T-helper 2 cell treated with Interferon-gamma antibody and Interleukin-4, amounts not matched to agents 5 μg/mL and 100 μg/mL, for 36 hours (primary cell): ENCODE data around the gene SP5.
"Not testable (repeated sequence)": the region's sequence is repeated elsewhere in the genome, so short reads cannot be mapped to it uniquely, and the experiment has no call there.

Experiments
- DNase-seq: peaks from one replicate; pipeline ENCODE4 v3.0.0; 2021; ENCODE audit warnings: low spot score
- H3K27ac Mint-ChIP-seq: one replicate; pipeline ENCODE4 v1.8.0; 2021; ENCODE audit warnings: mild to moderate bottlenecking, mixed read lengths
- H3K27me3 Mint-ChIP-seq: one replicate; pipeline ENCODE4 v1.8.0; 2021; ENCODE audit warnings: low read depth, mixed read lengths
- H3K36me3 Mint-ChIP-seq: one replicate; pipeline ENCODE4 v1.8.0; 2021; ENCODE audit warnings: low read depth, mixed read lengths
- H3K4me1 Mint-ChIP-seq: one replicate; pipeline ENCODE4 v1.8.0; 2021; ENCODE audit warnings: low read depth, mixed read lengths
- H3K4me3 Mint-ChIP-seq: one replicate; pipeline ENCODE4 v1.8.0; 2022; ENCODE audit warnings: mild to moderate bottlenecking, moderate library complexity, mixed read lengths
- H3K9me3 Mint-ChIP-seq: one replicate; pipeline ENCODE4 v1.8.0; 2021; ENCODE audit warnings: mixed read lengths

SP5 gene

DNA sequence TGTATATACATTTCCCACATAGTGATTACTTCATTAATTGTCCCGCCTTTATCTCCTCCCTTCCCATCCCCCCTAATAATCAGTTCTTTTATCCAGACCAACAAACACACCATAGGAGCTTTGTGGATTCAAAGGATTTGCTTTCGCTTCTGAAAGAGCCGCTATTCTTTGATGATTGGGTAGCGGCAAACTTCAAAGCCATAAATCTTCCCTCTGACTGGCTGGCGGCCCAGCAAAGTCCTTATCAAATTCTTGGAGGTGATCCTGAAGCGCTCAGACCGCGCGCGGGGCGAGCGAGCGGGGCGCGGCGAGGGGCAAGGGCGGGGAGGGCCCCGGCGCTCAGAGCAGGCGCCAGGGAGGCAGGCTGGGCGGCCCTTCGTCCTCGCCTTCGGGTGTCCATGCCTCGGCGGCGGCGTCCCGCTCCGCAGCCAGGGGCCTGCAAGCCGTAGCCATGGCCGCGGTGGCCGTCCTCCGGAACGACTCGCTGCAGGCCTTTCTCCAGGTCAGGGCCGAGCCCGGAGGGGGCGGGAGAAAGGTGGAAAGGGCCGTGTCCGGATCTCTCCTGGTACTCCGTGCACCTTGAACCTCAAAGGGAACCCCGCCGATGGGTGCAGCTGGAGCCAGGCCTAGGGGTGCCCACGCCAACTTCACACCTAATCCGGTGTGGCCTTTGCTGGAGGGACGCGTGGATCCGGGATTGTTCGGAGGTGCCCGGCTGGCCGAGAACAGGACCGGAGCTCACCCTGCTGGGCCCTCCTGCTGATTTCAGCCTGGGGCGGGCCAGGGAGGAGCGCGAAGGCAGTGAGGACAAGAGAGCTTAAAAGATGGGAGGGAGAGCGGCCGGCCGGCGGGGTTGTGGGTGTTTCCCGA, at the start of gene SP5:
Gene SP5 (plus strand): TSS at position 276 of the 870 bp plus-strand sequence. CDS start 176 bp downstream, at position 452.
- Mint-ChIP-seq H3K36me3 (no peaks in the 10 kb centered on the region), H3K9me3 (no peaks in the 10 kb centered on the region), H3K4me3 (peak within 1 kb of the TSS; percentile 82), H3K27ac (peak within 1 kb of the TSS; percentile 2), H3K4me1 (peaks cover 18% of the 10 kb centered on the region), H3K27me3 (peaks cover 73% of the 10 kb centered on the region)
- peak; percentile 19 for DNase-seq

GRCh38 chr2:170665743-170666142, 49.4 kb upstream of the SP5 start:
- H3K4me3 Mint-ChIP-seq: no peak overlapping the region
- H3K36me3 Mint-ChIP-seq: no peaks in the 10 kb centered on the region
- no peak for DNase-seq
- H3K27me3 Mint-ChIP-seq: no peaks in the 10 kb centered on the region
- no peaks in the 10 kb centered on the region for H3K9me3 Mint-ChIP-seq
- H3K4me1 Mint-ChIP-seq: no peaks in the 10 kb centered on the region
- no peak overlapping the region for H3K27ac Mint-ChIP-seq

DNA sequence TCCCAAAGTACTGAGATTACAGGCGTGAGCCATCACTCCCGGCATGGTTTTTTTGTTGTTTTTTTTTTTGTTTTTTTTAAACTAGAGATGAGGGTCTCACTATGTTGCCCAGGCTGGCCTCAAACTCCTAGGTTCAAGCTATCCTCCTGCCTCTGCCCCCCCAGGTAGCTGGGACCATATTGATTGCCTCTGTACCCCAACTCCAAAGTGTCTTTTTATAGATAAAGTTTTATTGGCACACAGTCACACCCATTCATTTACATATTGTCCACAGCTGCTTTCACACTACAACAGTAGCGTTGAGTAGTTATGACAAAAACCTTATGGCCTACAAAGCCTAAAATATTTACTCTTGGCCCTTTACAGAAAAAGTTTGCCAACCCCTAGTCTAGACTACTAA, 45.2 kb upstream of the SP5 start:
- no peak for DNase-seq
- Mint-ChIP-seq H3K27me3 (peaks cover 4% of the 10 kb centered on the region), H3K36me3 (no peaks in the 10 kb centered on the region), H3K9me3 (no peaks in the 10 kb centered on the region), H3K27ac (no peak overlapping the region), H3K4me3 (no peak overlapping the region), H3K4me1 (no peaks in the 10 kb centered on the region)

GRCh38 chr2:170670651-170671050, 44.5 kb upstream of the SP5 start:
- Mint-ChIP-seq H3K9me3 (no peaks in the 10 kb centered on the region), H3K27ac (no peak overlapping the region), H3K27me3 (peaks cover 4% of the 10 kb centered on the region), H3K4me1 (no peaks in the 10 kb centered on the region), H3K4me3 (no peak overlapping the region), H3K36me3 (no peaks in the 10 kb centered on the region)
- no peak for DNase-seq

DNA sequence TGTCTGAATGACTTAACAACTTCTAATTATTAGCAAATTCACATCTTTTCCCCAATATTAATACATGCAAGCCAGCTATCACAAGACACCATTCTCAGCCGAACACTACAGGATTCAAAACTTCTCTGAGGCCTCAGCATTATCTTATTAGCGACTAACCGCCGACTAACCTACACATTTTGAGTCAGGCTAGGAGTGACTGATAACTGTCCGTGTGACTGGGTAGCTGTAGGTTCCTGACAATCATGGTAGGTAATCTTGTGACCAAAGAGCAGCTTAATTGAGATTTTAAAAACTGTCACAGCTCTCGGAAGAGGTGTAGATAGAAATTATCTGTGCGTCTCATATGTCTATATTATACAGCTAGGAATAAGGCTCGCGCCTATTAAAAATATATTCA, 44.1 kb upstream of the SP5 start:
- Mint-ChIP-seq H3K27ac (no peak overlapping the region), H3K4me1 (no peaks in the 10 kb centered on the region)

DNA sequence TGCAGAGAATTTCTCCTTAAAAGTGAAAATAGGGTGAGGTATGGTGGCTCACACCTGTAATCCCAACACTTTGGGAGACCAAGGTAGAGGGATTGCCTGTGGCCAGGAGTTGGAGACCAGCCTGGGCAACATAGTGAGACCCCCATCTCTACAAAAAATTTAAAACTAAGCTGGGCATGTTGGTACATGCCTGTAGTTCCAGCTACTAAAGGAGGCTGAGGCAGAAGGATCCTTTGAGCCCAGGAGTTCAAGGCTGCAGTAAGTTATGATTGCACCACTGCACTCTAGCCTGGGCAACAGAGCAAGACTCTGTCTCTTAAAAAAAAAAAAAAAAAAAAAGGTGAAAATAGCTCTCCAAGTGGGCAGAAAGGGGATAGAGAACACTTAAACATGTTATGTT, 40.9 kb upstream of the SP5 start:
- H3K27ac Mint-ChIP-seq, H3K27me3 Mint-ChIP-seq, H3K4me3 Mint-ChIP-seq, DNase-seq, H3K9me3 Mint-ChIP-seq, H3K4me1 Mint-ChIP-seq, H3K36me3 Mint-ChIP-seq: not testable (repeated sequence)

More for the DNA sequence above, 44.1 kb upstream of the SP5 start:
- Mint-ChIP-seq H3K4me3 (no peak overlapping the region), H3K9me3 (no peaks in the 10 kb centered on the region), H3K36me3 (no peaks in the 10 kb centered on the region), H3K27me3 (peaks cover 4% of the 10 kb centered on the region)
- no peak for DNase-seq

DNA sequence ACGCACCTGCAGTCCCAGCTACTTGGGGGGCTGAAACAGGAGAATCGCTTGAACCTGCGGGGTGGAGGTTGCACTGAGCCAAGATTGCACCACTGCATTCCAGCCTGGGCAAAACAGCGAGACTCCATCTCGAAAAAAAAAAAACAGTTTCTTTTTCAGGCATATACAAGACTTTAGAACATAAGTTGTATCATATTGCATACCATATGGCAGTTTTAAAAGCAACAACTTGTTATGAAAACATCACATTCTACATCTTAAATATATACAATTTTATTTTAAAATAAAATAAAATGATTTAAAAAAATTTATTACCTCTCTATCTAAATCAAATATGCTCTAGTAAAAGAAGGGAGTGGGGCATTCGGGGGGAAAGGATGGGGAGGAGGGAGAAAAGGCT, 39.4 kb upstream of the SP5 start:
- no peaks in the 10 kb centered on the region for H3K4me1 Mint-ChIP-seq
- H3K9me3 Mint-ChIP-seq: no peaks in the 10 kb centered on the region
- DNase-seq: no peak
- H3K27ac Mint-ChIP-seq: no peak overlapping the region
- H3K27me3 Mint-ChIP-seq: peaks cover 10% of the 10 kb centered on the region
- H3K4me3 Mint-ChIP-seq: no peak overlapping the region
- no peaks in the 10 kb centered on the region for H3K36me3 Mint-ChIP-seq

DNA sequence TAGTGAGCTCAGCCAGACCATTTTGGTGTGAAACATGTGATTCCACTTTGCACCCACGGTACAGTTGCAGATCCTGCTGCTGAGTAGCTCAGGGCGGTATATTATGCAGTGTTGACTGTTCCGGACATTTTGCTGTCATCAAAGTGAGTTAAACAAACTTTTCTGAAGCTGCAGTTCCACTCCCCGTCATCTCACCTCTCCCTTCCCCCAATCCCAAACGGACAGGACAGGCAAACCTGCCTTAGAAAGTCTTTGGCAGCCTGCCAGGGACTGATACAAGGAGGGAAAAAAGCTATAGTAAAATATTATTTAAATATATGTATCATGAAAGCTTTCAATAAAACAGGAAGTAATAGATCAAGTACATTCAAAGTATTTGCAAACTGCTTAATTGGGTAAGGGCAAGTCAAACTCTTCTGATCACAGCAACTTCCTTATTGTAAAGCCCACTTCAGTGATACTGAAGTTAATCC, 35.5 kb upstream of the SP5 start:
- H3K27ac Mint-ChIP-seq: no peak overlapping the region
- no peaks in the 10 kb centered on the region for H3K36me3 Mint-ChIP-seq
- no peak overlapping the region for H3K4me3 Mint-ChIP-seq
- H3K27me3 Mint-ChIP-seq: peaks cover 16% of the 10 kb centered on the region
- no peak for DNase-seq
- H3K9me3 Mint-ChIP-seq: no peaks in the 10 kb centered on the region
- H3K4me1 Mint-ChIP-seq: no peaks in the 10 kb centered on the region

DNA sequence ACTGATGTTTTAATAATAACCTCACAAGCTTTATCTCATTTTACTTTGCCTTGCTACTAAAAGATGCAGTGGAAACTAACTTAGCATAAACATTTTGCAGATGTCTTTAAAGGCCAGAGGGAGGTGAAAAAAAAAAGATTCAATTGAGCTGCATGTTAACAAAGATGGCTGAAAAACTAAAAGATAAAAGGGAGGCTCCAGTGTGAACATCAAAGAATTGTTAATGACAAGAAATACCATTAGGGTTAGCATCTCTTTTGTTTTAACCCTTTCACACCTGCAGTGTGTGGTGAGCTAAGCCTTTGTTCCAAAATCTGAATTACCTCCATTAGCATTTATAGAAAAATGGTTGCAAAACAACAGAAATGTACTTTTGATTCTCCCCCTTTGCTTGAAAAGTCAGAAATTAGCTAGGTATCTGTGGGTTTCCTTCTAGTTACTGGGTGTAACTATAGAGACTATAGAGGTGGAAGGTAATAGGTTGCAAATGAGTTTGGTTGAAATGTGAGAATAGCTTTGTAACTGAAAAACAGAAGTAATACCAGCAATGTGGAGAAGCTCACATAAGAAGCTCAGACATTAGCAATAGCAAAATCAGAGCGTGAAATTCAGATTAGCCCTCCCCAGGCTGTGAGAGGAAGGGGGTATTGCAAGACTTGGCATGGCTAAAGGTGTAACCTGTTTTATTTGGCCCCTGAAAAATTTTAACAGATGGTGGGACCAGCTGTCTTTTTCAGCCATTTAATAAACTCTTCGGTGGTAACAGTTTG, 34.8 kb upstream of the SP5 start:
- no peaks in the 10 kb centered on the region for H3K4me1 Mint-ChIP-seq
- H3K9me3 Mint-ChIP-seq: no peaks in the 10 kb centered on the region
- H3K36me3 Mint-ChIP-seq: no peaks in the 10 kb centered on the region
- DNase-seq: no peak
- H3K27ac Mint-ChIP-seq: no peak overlapping the region
- H3K4me3 Mint-ChIP-seq: no peak overlapping the region
- H3K27me3 Mint-ChIP-seq: peaks cover 19% of the 10 kb centered on the region

GRCh38 chr2:170681311-170681710, 33.8 kb upstream of the SP5 start:
- Mint-ChIP-seq H3K36me3 (no peaks in the 10 kb centered on the region), H3K9me3 (no peaks in the 10 kb centered on the region), H3K27me3 (peaks cover 19% of the 10 kb centered on the region), H3K4me1 (no peaks in the 10 kb centered on the region), H3K27ac (no peak overlapping the region), H3K4me3 (no peak overlapping the region)
- no peak for DNase-seq

- H3K36me3 Mint-ChIP-seq: no peaks in the 10 kb centered on the region
- H3K9me3 Mint-ChIP-seq: no peaks in the 10 kb centered on the region
- H3K4me1 Mint-ChIP-seq: no peaks in the 10 kb centered on the region
Measured at GRCh38 chr2:170685591-170685990, 29.5 kb upstream of the SP5 start.

GRCh38 chr2:170689481-170689880, 25.7 kb upstream of the SP5 start:
- Mint-ChIP-seq H3K4me1 (no peaks in the 10 kb centered on the region), H3K9me3 (no peaks in the 10 kb centered on the region), H3K27ac (no peak overlapping the region), H3K36me3 (no peaks in the 10 kb centered on the region), H3K27me3 (peaks cover 3% of the 10 kb centered on the region), H3K4me3 (no peak overlapping the region)
- DNase-seq: no peak

More at GRCh38 chr2:170685591-170685990, 29.5 kb upstream of the SP5 start:
- DNase-seq: no peak
- Mint-ChIP-seq H3K27me3 (peaks cover 14% of the 10 kb centered on the region), H3K27ac (no peak overlapping the region), H3K4me3 (no peak overlapping the region)

DNA sequence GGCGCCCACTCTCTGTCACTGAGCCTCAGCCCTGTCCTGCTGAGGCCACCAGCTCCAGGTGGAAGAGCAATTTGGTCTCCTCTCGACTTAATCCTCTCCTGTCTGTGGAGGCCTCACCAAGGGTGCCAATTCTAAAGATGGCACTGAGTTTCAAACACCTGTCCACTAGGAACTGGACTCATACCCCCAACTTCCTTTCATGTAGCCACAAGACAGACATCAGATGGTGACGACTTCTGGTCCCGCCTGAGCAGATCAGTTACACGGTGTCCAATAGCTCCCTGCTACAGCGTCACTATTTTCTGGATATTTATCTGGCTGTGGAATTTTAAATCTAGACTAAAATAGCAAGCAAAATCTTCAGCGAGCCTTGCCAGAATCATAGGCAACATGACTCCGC, 24.5 kb upstream of the SP5 start:
- no peak for DNase-seq

GRCh38 chr2:170694316-170694715, 20.8 kb upstream of the SP5 start:
- DNase-seq: no peak
- Mint-ChIP-seq H3K4me3 (no peak overlapping the region), H3K27ac (no peak overlapping the region), H3K9me3 (no peaks in the 10 kb centered on the region), H3K36me3 (no peaks in the 10 kb centered on the region), H3K4me1 (no peaks in the 10 kb centered on the region), H3K27me3 (peaks cover 5% of the 10 kb centered on the region)

More for the DNA sequence above, 24.5 kb upstream of the SP5 start:
- Mint-ChIP-seq H3K36me3 (no peaks in the 10 kb centered on the region), H3K4me3 (no peak overlapping the region), H3K27ac (no peak overlapping the region), H3K4me1 (no peaks in the 10 kb centered on the region), H3K9me3 (no peaks in the 10 kb centered on the region), H3K27me3 (peaks cover under 1% of the 10 kb centered on the region)
